Occipital lobe (tissue), 2 donors: ENCODE results near the gene SALL4. TPM values are rescaled to one million over a fixed set of nuclear protein-coding genes. Genes with fewer than 3 reads are reported as not detected.
"Not testable (repeated sequence)": the region's sequence is repeated elsewhere in the genome, so short reads cannot be mapped to it uniquely, and the experiment has no call there.

Experiments used
- DNase-seq: peaks from one replicate; lab custom pipeline; 2025; lab: John Stamatoyannopoulos, UW
- total RNA-seq: library from RNA; depleted of rRNA; stranded (reverse); fragments of >200 nt; gene quantifications from one replicate; pipeline ENCODE4 v1.2.3, GENCODE V29; 2014

Gene SALL4
- total RNA-seq: 0.16 TPM

DNA sequence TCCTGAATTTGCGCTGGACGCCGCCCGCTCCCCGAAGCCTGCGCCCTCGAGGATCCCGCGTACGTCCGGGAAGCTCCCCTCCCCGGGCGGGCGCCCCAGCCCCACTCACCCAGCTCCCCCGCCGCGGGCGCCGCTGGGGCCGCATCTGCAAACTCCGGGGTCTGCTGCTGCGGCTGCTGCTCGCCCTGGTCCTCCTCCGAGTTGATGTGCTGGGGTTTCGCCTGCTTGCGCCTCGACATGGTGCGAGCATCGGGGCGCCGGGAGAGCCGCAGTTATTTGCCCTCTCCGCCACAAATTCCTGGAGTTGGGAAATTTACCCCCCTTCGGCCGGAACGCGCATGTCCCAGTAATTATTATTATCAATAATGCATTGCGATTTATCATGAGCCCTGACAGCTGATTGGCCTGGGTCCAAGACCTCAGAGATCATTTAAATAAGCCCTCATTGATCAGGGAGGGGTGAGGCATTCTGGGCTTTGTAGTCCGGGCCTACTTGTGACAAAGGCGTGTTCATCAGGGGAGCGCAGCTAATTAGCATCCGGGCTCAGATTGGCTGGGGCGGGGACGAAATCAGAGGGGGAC is at the start of gene SALL4:
SALL4 (minus strand) TSS at position 352 of the 582 bp plus-strand sequence; CDS start at position 239, 113 bp downstream.
- no peak for DNase-seq

DNA sequence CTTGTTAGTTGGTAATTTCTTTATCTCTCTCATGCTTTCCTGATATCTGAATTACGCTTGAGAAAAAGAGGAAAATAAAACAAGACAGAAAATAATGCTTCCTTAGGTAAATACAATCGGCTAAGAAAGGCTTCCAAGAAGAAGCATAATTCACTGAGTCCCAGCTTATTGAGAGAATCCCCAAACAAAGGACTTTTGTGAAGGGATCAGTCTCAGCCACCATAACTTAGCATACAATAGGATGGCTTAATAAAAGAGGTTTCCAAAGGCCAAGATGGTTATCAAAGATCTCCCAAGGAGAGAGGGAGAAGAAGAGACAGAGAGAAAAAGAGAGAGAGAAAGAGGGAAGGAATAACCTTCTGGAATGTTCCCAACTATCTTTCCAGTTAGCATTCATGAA is 46.0 kb upstream of the SALL4 start:
- no peak for DNase-seq

DNA sequence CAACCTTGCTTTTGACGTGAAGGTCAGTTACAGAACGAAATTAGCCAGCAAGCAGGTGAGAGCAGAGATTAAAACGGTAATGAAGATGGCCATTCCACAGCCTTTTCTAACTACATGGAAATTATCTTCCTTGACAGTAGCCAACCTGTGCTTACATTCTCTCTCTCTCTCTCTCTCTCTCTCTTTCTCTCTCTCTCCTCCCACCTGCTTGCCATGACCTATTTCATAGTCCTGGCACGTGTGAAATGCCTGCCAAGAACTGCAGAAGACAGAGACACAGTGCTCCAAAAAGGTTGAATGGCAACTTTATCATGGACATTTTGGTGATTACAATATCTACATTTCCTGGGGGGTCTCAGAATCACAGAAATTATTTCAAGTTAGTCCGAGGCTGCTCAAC is 38.5 kb upstream of the SALL4 start:
- no peak for DNase-seq

GRCh38 chr20:51837876-51838420 is 35.6 kb upstream of the SALL4 start:
- no peak for DNase-seq

DNA sequence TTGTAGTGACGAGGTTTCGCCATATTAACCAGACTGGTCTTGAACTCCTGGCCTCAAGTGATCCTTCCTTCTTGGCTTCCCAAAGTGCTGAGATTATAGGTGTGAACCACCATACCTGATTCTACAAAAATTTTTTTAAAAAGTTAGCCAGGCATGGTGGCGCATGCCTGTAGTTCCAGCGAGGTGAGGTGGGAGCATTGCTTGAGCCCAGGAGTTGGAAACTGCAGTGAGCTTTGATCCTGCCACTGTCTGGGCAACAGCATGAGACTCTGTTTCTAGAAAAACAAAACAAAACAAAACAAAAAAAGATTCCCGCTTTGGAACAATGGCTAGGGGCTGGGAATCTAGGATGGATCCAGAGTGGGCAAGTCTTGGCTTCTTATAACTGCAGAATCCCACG is 35.1 kb upstream of the SALL4 start:
- no peak for DNase-seq

GRCh38 chr20:51833326-51833725 is 31.0 kb upstream of the SALL4 start:
- no peak for DNase-seq

- DNase-seq: no peak
These were observed 30.0 kb upstream of the SALL4 start for GRCh38 chr20:51832276-51832675.

- no peak for DNase-seq
These were observed 29.5 kb upstream of the SALL4 start for GRCh38 chr20:51831866-51832265.

GRCh38 chr20:51830538-51830937 is 28.2 kb upstream of the SALL4 start:
- DNase-seq: no peak

GRCh38 chr20:51828762-51829161 is 26.4 kb upstream of the SALL4 start:
- DNase-seq: no peak

DNA sequence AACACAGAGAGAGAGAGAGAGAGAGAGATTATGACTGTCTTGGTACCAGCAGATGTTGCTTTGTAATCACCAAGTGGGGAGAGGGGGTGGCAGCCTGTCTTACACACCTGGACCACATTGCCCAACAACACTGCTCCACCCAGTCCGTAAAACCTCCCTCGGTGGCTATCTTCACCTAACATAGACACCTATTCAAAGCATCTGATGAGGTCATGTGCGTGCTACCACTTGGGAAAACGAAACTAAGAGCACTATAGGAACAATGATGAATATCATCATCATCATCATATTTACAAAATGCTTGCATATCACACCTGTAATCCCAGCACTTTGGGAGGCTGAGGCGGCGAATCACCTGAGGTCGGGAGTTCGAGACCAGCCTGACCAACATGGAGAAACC is 24.1 kb upstream of the SALL4 start:
- DNase-seq: no peak

DNA sequence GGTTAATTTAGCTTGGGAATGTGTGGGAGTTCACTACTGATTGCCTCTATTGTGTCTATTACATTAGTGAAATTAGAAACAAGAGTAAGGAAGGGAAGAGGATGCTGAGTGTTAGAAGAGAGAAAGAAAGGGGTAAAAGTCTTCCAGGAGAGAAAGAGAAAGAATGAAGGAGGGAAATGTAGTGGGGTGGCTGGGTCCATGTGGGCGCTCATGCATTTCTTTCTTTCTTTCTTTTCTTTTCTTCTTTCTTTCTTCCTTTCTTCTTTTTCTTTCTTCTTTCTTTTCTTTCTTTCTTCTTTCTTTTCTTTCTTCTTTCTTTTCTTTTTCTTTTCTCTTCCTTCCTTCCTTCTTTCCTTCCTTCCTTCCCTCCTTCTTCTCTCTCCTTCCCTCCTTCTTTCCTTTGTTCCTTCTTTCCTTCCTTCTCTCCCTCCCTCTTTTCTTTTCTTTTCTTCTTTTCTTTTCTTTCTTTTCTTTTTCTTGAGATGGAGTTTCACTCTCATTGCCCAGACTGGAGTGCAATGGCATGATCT is 16.2 kb upstream of the SALL4 start:
- DNase-seq: no peak

- not testable (repeated sequence) for DNase-seq
These were observed 14.5 kb upstream of the SALL4 start for GRCh38 chr20:51816856-51817255.

GRCh38 chr20:51815383-51816076 is 13.2 kb upstream of the SALL4 start:
- DNase-seq: no peak

DNA sequence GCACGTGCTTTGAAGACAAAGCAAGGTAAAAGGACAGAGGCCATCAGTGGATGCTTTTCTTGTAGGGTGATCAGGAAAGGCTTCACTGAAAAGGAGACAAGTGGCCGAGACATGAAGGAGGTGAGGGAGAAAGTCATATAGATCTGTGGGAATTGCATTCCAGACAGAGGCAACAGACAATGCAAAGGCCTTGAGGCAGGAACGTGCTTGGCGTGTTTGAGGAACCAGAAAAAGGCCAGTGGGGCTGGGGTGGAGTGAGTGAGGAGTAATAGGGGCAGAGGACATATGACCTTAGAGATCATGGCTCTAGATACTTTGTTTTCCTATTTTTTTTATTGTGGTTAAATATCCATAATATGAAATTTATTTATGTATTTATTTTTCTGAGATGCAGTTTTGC is 10.5 kb upstream of the SALL4 start:
- no peak for DNase-seq

GRCh38 chr20:51811514-51812128 is 9.3 kb upstream of the SALL4 start:
- no peak for DNase-seq

DNA sequence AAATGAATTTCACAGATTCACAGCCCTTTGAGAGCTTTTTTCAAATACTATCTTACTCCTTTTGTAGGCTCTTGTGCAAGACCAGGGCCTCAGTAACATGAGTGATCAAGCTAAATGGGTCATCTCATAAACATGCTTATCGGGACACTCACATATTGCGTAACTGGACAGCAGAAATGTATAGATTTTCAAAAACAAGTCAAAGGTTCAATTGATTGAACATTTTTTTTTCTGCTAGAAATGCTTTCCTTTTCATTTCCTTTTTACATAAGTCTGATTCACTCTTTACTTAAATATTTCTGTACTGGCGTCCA is 8.7 kb upstream of the SALL4 start:
- no peak for DNase-seq

DNA sequence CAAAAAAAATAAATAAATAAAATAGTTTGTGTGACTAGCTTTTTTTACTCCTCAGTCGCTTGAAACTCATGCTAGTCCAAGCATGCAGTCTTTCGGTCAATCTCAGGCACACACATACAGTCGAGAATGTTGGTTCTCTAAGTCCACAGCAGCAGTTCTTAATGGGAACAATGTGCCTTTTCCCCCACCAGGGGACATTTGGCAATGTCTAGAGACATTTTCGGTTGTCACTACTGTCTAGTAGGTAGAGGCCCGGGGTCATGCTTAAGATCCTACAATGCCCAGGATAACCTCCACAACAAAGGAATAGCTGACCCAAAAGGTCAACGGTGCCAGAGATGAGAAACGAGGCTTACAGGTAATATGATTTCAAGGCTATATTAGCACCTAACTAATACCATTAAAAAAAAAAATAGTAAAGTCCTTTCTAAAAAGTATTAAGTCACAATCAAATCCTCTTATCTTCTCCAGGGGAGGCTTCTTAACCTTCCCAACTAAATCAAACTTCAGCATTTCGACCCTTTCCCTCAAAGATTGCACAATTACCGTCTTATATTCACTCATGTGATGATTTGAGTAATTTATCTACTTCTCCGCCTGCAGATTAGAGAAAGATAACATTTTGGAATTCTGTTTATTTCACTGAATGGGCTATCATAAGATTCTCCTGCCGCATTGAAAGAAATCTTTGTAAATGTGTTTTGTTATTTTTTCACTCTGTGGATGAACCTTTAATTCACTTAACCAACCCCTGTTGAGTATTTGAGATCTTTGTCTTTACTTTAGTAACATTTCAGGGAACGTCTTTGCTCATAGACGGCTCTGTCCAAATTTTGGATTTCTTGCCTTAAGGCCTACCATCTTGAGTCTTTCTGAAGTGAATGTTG is 8.1 kb upstream of the SALL4 start:
- DNase-seq: no peak

GRCh38 chr20:51807720-51808250 is 5.5 kb upstream of the SALL4 start:
- no peak for DNase-seq

DNA sequence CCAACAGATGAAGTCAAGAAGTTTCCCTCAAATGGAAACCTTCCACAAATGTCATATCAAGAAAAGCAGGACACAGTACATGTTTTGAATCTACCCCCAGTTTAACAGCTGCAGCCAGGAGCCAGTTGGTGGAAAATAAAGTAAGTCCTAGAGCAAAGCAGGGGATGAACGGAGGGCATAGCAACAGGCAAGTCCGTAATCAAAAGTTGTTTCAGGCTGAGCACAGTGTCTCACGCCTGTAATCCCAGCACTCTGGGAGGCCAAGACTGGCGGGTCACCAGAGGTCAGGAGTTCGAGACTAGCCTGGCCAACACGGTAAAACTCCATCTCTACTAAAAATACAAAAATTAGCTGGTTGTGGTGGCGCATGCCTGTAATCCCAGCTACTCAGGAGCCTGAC is 2.4 kb upstream of the SALL4 start:
- no peak for DNase-seq

- DNase-seq: no peak
These were observed 980 bp upstream of the SALL4 start for GRCh38 chr20:51803148-51803854.
